ENCODE results near the gene SCYGR5.

- TF ChIP-seq CTCF (IDR thresholded peaks at IDR 0.05) (no peak), POLR2A (IDR thresholded peaks at IDR 0.05) (no peak)
Measured at GRCh38 chr2:227632827-227633226, 33.8 kb upstream of the SCYGR5 start.
